DMS 273 (cell line): ENCODE data around the gene ACOT11.
A peak's percentile ranks its signal among the peaks of the same experiment; 100 is the strongest.

Experiments used
- DNase-seq: peaks from one replicate; lab custom pipeline; 2025; ENCODE audit not compliant: unreplicated experiment; lab: John Stamatoyannopoulos, UW

Gene ACOT11

GRCh38 chr1:54559771-54560231 is 11.8 kb downstream of the ACOT11 start:
- DNase-seq, result peak; percentile 95

GRCh38 chr1:54564312-54565112 is 16.5 kb downstream of the ACOT11 start:
- no peak for DNase-seq

DNA sequence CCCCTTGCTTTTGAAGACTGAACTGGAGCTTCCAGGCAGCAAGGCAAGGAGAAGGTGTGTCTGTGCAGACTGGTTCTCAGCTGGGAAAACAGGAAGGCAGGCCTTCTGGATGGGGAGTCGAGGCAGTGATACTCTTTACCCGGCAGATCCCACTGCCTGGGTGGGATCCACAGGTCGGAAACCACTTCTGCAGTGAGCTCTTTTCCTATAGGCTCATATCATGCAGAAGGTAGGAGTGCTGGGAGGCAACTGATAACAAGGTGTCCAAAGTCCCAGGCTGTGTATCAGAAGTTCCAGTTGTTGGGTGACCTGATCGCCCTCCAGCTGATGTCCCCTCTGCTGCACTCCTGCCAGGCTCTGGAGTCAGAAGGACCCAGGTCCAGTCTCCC is 17.1 kb downstream of the ACOT11 start:
- DNase-seq, result no peak

DNA sequence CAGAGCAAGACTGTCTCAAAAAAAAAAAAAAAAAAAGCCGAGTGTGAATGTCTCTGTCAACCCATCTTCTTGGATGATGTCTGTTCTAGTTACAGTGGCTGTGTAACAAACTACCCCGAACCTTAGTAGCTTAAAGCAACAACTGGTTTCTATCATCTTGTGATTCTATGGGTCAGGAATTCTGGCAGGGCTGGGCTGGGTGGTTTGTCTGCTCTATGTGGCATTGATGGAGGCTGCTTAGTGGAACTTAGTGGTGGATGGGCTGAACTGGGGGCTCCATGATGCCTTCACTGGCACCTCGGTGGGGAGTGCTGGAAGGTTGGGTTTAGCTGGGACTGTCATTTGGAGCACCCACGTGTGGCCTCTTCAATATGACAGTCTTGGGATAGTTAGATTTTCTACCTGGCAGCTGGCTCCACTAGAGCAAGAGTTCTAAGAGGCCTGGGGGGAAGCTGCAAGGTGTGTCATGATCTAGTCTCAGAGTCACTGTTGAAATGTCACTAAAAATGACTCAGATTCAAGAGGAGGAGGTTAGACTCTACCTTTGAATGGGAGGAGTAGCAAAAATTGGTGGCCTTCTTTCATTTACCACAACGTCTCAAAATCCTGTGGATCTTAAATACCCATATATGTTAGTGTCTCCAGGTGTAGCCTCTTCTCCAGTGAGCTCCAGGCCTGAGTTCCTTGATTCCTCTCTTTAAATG is 18.6 kb downstream of the ACOT11 start:
- no peak for DNase-seq

GRCh38 chr1:54567961-54568360 is 19.9 kb downstream of the ACOT11 start:
- DNase-seq, result no peak

- no peak for DNase-seq
Measured at GRCh38 chr1:54569339-54569738, 21.3 kb downstream of the ACOT11 start.

DNA sequence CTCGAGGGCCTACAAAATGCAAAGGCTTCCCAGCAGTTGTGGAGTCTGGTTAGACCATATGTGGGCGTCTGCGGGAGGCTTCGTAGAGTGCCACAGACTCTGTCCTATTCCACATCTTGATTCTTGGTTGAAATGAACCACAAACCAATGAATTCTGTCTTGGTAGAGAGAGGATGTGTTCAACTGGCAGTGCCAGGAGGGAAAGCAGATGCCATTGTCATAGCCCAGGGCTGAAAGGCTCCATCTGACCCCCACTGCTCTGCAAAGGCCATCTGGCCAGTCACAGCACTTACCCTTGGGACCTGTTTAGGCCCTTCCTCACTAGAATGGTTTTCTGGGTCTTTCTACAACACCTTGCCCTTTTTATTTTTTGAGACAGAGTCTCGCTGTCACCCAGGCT is 22.1 kb downstream of the ACOT11 start:
- DNase-seq, result peak; percentile 77

DNA sequence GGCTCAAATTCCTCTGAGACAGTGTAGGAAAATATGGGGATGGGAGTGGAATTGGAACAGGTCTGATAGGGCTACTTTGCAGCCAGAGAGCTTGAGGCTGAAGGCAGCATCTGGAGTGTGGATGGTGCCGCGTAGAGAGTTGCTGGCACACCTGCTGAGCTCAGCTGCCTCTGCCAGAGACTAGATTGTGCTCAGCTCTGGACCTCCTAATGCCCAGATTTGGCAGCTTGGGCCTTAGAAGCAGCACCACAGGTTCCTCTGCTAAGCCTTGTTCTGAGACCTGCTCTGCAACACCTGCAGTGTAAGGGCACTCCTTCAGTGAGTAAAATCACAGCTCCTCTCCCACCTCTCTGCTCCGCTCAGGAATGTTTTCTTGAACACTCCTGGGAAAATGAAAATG is 23.3 kb downstream of the ACOT11 start:
- peak; percentile 90 for DNase-seq

DNA sequence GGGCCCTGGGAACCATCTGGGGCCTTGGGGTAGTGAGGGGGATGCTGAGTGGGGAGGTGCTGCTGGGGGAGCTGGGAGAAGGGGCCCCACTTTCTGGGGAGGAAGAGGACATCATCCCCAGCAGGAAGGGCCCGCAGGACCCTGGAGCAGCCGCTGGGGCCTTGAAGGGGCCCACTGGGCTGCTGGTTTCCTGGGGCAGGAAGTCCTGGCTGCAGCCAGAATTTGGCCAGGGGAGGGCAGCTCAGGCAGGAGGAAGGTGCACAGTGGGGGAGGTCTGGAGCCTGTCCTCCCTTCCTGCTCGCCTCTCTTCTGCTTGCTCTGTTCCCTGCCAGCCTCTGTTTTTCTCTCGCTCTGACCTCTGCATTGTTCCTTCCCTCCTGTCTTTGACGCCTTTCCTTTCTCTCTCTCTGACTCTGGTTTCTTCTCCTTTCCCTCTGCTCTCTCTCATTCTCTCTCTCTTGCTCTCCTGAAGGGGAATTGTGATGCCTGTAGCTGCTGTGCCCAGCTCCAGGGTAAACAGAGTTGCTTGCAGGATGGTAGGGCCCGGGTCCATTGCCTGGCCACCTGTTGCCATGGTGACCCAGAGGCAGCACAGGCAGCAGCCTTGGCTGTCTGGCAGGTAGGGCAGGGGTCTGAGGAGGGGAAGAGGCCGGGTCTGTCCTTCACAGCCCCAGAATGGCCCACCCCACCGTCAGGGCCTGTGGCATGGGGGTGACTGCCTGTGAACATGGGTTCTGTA is 23.9 kb downstream of the ACOT11 start:
- DNase-seq, result peak; percentile 60

DNA sequence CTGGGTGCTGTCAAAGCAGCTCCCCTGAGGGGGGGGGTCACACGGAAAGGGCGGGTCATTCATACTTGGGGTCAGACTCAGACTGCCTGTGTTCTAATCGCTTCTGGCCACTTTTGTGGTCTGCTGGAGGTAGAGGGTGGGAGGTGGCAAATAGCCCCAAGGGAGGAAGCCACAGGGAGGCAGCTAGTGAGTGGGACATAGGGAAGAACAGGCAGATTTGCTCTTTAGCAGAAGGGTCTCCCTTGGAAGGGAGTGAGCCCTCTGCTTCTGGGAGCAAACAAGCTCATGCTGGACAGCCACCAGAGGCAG is 24.5 kb downstream of the ACOT11 start:
- no peak for DNase-seq

GRCh38 chr1:54574158-54574778 is 26.2 kb downstream of the ACOT11 start:
- DNase-seq, result no peak

DNA sequence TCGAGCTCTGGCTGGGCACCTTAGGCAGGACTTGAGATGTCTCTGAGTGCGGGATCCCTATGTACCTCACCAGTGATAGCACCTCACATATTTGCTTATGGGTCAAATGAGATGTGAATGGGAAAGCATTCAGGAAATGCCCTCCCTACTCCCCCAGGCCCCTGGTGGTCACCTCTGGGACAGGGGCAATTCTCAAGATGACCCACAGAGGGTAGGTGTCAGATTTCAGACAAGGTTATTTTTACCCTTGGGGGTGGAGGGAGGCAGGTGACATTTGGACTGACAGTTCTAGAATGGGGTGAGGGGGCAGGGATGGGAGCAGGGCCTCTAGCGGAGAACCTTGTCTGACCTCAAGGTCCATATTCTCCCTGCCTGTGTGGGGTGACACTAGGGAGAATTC is 27.1 kb downstream of the ACOT11 start:
- DNase-seq, result no peak

DNA sequence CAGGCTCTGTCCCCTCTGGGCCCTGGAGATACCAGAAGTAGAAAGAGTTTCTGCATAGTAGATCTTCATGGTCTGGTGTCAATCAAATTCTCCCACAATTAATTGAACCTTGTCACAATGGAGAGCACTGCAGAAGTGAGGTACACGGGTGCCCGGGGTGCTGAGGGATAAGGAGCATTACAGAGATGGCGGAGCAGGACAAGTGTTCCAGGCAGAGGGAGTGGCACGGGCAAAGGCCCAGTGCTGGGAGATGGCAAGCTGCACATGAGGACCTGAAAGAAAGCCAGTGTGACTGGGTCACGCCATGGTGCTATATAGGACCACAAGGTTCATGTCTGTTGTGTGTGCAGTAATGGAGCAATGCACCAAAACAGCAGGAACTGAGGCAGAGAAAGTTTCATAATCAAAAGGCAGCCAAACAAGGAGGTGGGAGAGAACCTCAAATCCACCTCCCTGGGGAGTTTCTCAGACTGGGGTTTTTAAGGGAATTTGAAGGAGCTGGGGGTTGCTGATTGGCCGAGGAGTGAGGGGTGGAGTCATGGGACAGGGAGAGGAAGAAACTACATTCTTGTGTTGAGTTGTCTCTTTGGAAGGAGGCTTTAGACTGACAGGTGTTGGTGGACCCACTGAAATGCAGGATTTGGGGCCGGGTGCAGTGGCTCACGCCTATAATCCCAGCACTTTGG is 27.7 kb downstream of the ACOT11 start:
- DNase-seq, result peak; percentile 24

GRCh38 chr1:54577612-54578011 is 29.6 kb downstream of the ACOT11 start:
- peak; percentile 92 for DNase-seq

- no peak for DNase-seq
Measured at GRCh38 chr1:54579337-54579781, 31.3 kb downstream of the ACOT11 start.

DNA sequence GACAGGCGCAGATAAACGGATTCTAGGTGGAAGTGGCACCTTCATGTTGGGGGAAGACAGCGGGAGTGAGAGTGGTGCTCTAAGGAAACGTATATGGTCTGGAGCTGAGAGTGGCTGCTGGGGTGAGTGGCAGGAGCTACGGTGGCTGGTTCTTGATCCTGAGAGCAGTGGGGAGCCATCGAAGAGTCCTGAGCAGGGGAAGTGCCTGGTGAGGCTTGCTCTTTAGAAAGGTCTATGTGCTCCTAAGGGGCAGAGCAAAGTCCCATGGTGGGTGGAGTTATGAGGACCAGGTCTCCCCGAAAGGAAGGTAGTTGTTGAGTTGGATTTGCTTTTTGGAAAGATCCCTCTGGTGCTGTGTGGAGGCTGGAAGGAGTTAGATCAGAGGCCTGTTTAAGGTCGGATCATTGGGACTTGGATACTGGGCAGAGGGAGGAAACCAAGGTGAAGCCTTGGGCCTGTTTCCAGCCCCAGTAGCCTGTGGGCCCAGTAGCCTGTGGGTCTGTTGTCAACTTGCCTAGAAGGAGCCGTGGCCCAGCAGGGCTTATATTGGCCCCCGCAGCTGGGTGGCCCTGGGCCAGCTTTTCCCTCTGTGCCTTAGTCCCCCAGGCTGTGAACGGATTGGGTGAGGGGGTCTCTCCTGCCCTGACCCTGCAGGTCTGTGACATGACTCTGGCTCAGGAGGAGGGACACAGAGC is 33.0 kb downstream of the ACOT11 start:
- peak; percentile 55 for DNase-seq

GRCh38 chr1:54581621-54582035 is 33.6 kb downstream of the ACOT11 start:
- DNase-seq, result peak; percentile 99

DNA sequence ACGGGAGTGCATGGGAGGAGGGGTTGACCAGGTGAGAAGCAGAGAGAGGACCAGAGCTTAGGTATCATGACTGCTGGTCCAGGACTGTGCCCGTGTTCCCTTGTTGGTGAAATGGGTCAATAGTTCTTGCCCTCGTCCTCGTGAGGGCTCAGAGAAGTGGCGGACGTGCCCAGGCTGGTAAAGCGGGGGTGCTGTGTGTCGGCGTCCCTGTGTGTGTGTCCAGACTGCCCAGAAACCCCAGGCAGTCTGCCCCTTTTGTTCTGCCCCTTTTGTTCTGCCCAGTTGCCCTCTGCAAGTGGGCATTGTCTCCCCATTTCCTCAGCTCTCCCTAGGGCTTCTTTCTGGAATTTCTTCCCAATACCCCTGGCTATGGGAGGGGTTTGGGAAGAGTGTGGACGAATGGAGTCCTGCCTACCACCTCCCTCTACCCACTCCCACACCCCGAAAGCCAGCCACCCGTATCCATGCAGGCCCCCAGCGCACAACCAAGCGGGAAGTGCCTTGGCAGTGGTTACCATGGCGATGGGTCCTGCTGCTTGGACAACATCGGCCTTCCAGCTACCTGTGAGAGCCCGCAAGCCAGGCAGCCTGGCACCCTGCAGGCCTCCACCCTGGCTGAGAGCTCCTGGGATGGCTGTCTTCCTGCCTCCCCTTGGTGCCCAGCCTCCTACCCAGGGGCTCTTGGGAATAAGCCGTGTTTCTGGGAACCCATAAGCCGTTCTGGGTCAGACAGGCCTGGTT is 34.7 kb downstream of the ACOT11 start:
- peak; percentile 63 for DNase-seq

DNA sequence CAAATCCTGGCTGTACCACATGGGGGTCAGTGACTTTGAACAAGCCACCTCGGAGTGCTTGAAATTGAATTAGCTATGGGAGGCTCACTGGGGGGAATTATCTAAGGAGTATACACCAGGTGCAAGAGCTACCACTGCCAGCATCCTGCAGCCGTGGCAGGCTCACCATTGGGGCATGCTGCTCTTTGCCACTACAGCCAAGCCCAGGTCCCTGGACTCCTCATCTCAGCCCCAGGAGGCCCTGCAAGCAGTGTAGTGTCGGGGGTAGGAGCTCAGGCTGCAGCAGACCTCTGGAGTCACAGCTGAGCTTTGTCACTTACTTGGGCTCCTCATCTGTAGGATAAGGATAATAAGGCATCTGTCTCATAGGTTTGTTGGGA is 35.3 kb downstream of the ACOT11 start:
- no peak for DNase-seq

- peak; percentile 79 for DNase-seq
Measured at GRCh38 chr1:54583871-54584270, 35.8 kb downstream of the ACOT11 start.
